ENCODE measurements around the gene DDX20. TPM values are rescaled to one million over a fixed set of nuclear protein-coding genes. Genes with fewer than 3 reads are reported as not detected.

Gene DDX20
- total RNA-seq, 1 donor from 2014 or later = 25.2 TPM

GRCh38 chr1:111811891-111812290, 56.2 kb downstream of the DDX20 start:
- Mint-ChIP-seq H3K27ac (no peak overlapping the region), H3K27me3 (ENCODE audit: insufficient read depth) (peaks cover 5% of the 10 kb centered on the region), H3K36me3 (ENCODE audit: low read depth) (no peaks in the 10 kb centered on the region), H3K4me3 (no peak overlapping the region), H3K9me3 (no peaks in the 10 kb centered on the region), H3K4me1 (ENCODE audit: low read depth) (no peaks in the 10 kb centered on the region)
- intact Hi-C loops (cut with micrococcal nuclease) = no loop called here
- DNase-seq (ENCODE audit: low spot score) = no peak

- Mint-ChIP-seq H3K4me1 (ENCODE audit: low read depth) (no peaks in the 10 kb centered on the region), H3K27ac (no peak overlapping the region), H3K36me3 (ENCODE audit: low read depth) (no peaks in the 10 kb centered on the region), H3K27me3 (ENCODE audit: insufficient read depth) (peaks cover 6% of the 10 kb centered on the region), H3K9me3 (no peaks in the 10 kb centered on the region), H3K4me3 (no peak overlapping the region)
- no peak for DNase-seq (ENCODE audit: low spot score)
- intact Hi-C loops (cut with micrococcal nuclease) = no loop called here
Measured at GRCh38 chr1:111812306-111812705, 56.6 kb downstream of the DDX20 start.

GRCh38 chr1:111813440-111814304, 58.0 kb downstream of the DDX20 start:
- no peaks in the 10 kb centered on the region for H3K4me1 Mint-ChIP-seq (ENCODE audit: low read depth)
- H3K27me3 Mint-ChIP-seq (ENCODE audit: insufficient read depth) = peaks cover 6% of the 10 kb centered on the region
- no peaks in the 10 kb centered on the region for H3K36me3 Mint-ChIP-seq (ENCODE audit: low read depth)
- intact Hi-C loops (cut with micrococcal nuclease) = no loop called here
- no peak for DNase-seq (ENCODE audit: low spot score)
- no peaks in the 10 kb centered on the region for H3K9me3 Mint-ChIP-seq
- H3K27ac Mint-ChIP-seq = no peak overlapping the region
- H3K4me3 Mint-ChIP-seq = no peak overlapping the region

- intact Hi-C loops (cut with micrococcal nuclease) = no loop called here
- H3K9me3 Mint-ChIP-seq = no peaks in the 10 kb centered on the region
- H3K4me1 Mint-ChIP-seq (ENCODE audit: low read depth) = no peaks in the 10 kb centered on the region
- no peak overlapping the region for H3K4me3 Mint-ChIP-seq
- H3K36me3 Mint-ChIP-seq (ENCODE audit: low read depth) = no peaks in the 10 kb centered on the region
- no peak overlapping the region for H3K27ac Mint-ChIP-seq
- peaks cover 6% of the 10 kb centered on the region for H3K27me3 Mint-ChIP-seq (ENCODE audit: insufficient read depth)
- no peak for DNase-seq (ENCODE audit: low spot score)
Measured at GRCh38 chr1:111814305-111814628, 58.6 kb downstream of the DDX20 start.

DNA sequence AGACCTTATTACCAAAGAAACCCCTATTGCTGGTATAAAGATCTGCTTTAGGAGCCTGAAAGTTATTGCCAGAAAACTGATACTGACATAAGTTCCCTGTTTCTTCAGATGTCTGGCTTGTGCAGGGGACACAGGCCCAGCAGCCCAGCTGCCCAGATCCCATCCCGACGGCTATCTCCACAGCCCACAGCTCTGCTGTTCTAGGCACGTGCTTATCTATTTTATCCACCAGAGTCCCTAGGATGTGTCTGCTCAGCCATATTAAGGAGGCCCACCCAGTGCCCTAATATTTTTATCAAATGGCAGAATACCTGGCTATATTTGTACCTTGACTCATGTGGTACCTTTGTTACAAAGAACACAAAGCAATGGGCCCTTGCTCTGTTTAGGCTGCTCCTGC, 58.9 kb downstream of the DDX20 start:
- Mint-ChIP-seq H3K9me3 (no peaks in the 10 kb centered on the region), H3K27ac (no peak overlapping the region), H3K36me3 (ENCODE audit: low read depth) (no peaks in the 10 kb centered on the region), H3K27me3 (ENCODE audit: insufficient read depth) (peaks cover 6% of the 10 kb centered on the region), H3K4me3 (no peak overlapping the region), H3K4me1 (ENCODE audit: low read depth) (no peaks in the 10 kb centered on the region)
- DNase-seq (ENCODE audit: low spot score) = no peak
- intact Hi-C loops (cut with micrococcal nuclease) = no loop called here

Other genes starting within 250 kb of the DDX20 start
- gene RAP1A, start 136.1 kb upstream of the DDX20 start, total RNA-seq = 326 and 348 TPM in 2 replicates
- gene INKA2, start 16.5 kb upstream of the DDX20 start, total RNA-seq = 1.3 and 1.7 TPM in 2 replicates
- not detected in 2 replicates for gene KCND3, start 233.8 kb downstream of the DDX20 start, total RNA-seq

All from activated T-helper 1 cell treated with anti-CD3 and anti-CD28 coated beads, Interleukin-12 subunit alpha, Interleukin-12 subunit beta, Interleukin-2, Interleukin-4 antibody, amounts not matched to agents 30 ng/mL and 10 ng/mL and 1 ng/mL, durations not matched to agents 14 hours and 24 hours and 36 hours (primary cell).